ENCODE data around the gene APC.
A peak's percentile ranks its signal among the peaks of the same experiment; 100 is the strongest.

APC gene

GRCh38 chr5:112717506-112718082 lies 20.1 kb upstream of the APC start:
- DNase-seq, result no peak

DNA sequence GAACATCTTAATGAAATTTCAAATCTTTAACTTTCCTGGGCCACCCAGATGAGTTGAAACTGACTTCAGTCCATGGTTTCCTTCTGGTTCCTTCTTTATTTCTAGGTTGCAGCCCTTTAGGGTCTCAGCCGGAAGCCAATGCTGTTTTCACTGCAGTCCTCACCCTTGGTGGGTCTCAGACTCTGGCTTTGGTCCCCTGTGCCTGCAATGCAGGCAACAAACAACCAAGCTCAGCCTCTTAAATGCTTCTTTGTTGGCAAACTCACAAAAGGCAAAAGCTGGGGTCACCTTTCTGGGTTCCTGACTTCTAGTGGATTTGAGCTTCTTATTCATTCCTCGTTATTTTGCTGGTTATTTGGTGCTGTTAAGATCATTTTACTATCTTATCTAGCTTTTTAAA lies 19.3 kb upstream of the APC start:
- no peak for DNase-seq

GRCh38 chr5:112720576-112720975 lies 17.1 kb upstream of the APC start:
- no peak for DNase-seq

DNA sequence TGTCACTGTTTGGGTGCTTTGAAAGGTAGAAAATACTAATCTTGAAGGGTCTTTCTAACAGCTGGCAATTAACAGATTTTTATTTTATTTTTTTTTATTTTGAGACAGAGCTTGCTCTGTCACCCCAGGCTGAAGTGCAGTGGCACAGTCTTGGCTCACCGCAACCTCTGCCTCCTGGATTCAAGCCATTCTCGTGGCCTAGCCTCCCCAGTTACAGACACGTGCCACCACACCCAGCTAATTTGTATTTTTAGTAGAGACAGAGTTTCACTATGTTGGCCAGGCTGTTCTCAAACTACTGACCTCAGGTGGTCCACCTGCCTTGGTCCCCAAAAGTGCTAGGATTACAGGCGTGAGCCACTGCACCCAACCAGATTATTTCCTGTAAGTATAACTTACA lies 12.8 kb upstream of the APC start:
- DNase-seq, result no peak

- no peak for DNase-seq
Observed at GRCh38 chr5:112729630-112730029, 8.1 kb upstream of the APC start.

DNA sequence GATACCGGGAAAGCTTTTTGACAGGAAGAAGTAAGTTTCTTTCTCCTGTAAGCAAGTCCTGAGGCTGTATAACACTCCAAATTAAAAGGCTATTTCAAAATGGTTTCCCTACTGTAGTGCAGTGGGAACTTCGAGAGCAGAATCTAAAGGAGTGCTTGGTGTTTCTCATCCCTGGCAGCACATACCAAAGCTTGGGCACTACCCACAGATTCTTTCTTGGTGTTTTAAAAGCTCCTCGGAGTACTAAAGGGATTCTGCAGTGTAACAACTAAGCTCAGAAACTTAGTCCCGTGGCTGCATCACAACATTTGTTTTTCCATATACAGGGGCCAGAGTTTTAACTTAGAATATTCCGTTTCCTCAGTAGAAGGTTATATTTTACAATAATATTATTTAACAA lies 5.6 kb upstream of the APC start:
- no peak for DNase-seq

DNA sequence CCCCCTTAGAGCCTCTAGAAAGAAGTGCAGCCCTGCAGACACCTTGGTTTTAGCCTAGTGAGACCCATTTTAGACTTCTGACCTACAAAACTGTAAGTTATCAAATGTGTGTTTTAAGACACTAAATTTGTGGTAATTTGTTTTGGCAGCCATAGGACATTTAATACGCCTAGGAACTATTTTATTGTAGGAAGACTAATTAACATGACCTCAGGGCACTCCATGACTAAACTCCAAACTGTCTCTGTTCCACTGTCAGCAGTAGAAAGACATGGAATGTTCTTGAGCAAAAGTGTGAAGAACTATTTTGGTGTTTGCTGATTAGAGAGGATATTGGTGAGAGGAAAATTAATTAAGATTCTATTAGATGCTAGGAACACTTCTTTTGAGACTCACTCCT lies 4.1 kb upstream of the APC start:
- no peak for DNase-seq

GRCh38 chr5:112734597-112734996 lies 3.1 kb upstream of the APC start:
- no peak for DNase-seq

DNA sequence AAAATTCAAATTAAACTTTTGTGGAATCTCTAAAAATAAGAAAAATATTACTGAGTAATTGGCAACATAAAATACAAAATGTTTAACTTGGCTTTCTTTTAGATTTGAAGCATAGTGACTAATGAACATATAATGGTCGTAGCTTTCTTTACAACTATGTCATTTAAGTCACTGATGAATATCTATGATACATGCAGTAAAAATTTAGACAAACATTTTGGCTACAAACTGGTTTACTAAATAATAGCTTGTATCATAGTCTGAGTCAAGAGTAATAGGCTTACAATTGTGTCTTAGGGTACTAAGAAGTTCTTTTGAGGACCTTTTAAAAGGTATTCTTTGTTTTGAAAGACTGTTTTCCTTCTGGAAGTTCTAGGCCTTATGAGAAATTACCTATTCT lies 2.0 kb upstream of the APC start:
- no peak for DNase-seq

GRCh38 chr5:112737070-112737462 lies 619 bp upstream of the APC start:
- DNase-seq, result no peak

GRCh38 chr5:112738191-112738560 lies 491 bp downstream of the APC start:
- DNase-seq, result no peak

GRCh38 chr5:112742424-112742823 lies 4.7 kb downstream of the APC start:
- DNase-seq, result no peak

DNA sequence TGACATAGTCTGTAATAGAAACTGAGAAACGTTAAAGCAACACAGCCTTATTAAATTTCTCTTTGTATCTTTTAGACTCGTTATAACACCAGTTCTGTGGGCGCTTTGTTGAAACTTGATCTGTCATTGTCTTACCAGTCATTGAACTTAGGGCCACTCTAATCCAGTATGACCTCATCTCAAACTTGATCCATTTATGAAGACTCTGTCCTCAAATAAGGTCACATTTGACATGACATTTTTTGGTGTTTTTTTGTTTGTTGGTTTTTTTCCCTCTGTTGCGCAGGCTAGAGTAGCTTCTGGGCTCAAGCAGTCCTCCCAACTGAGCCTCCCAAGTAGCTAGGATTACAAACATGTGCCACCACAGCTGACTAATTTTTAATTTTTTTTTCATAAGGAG lies 5.9 kb downstream of the APC start:
- DNase-seq, result no peak

- no peak for DNase-seq
Observed at GRCh38 chr5:112752335-112752734, 14.7 kb downstream of the APC start.

DNA sequence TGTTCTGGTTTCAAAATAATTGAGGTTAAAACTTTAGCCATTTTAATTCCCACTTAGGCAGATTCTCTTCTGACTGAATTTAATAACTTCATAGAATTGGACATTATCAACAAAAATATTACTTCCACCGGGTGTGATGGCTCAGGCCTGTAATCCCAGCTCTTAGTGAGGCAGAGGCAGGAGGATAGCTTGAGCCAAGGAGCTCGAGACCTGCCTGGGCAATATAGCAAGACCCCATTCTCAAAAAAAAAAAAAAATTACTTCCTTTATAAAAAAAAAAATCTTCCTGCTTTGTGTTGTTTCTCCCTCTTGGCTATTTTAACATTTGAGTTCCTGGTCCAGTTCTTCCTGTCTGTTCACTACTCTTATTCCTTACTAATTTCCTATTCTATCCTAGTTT lies 18.0 kb downstream of the APC start:
- no peak for DNase-seq

GRCh38 chr5:112757468-112758208 lies 20.0 kb downstream of the APC start:
- peak in 1 of 2 donors; percentile 72 for DNase-seq

DNA sequence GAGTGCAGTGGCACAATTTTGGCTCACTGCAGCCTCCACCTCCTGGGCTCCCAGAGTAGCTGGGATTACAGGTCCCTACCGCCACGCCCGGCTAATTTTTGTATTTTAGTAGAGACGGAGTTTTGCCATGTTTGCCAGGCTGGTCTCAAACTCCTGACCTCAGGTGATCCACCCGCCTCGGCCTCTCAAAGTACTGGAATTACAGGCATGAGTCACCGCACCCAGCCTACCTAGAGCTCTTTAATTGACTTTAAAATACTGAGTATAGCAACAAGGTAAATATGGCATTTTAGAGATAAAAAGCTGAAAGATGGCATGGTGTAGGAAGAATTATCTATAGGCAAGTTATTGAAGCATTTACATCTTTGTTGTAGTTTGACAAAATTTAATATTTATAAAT lies 21.0 kb downstream of the APC start:
- no peak for DNase-seq

- no peak for DNase-seq
Observed at GRCh38 chr5:112762113-112762810, 24.6 kb downstream of the APC start.

DNA sequence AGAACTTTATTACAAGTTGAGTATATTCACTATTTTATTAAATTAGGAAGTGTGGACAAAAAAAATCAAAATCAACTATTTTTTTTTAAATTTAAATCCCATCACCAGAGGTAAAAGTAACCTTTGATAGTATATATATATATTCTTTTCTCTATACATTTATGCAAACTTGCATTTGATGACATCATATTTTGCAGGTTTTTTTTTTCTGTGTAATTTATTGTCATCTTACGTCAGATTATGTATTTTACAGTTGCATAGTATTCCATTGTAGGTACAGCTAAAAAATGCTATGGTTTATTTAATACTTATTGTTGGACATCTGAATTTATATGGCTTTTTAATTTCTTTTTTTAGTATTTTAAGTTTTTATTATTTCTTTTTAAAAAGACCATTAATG lies 25.5 kb downstream of the APC start:
- no peak for DNase-seq

DNA sequence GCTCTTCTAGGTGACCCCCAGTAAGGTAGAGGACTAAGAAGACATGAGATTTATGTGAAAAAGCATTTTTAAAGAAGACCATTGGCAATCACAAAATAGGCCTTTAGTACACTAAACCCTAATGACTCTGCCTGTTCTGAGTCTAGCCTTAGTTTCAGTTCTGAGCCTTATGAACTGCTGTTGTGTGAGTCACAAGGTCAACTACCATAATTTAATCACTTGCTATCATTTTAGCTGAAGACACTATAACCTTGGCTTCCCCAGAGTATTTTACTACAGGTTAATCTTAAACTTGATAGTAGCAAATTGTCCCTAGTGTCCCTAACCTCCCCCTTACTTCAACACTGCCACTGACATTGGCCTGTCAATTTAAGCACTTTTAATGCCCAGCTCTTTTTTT lies 34.4 kb downstream of the APC start:
- no peak for DNase-seq

- DNase-seq, result no peak
Observed at GRCh38 chr5:112776301-112776856, 38.7 kb downstream of the APC start.

- no peak for DNase-seq
Observed at GRCh38 chr5:112779531-112779930, 41.8 kb downstream of the APC start.

DNA sequence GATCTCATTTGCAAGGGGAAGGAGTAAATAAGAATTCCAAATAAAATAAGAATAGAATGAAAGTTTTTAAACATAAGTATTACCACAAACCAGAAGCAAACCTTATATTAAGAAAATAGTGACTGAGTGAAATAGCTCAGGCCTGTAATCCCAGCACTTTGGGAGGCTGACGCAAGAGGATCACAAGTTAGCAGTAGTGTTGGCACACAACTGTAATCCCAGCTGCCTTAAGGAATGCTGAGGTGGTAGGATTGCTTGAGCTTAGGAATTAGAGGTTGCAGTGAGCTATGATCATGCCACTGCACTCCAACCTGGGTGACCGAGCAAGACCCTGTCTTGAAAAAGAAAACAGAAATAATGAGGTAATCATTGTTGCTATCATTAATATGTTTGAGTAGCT lies 47.0 kb downstream of the APC start:
- DNase-seq, result no peak

- DNase-seq, result no peak
Observed at GRCh38 chr5:112787261-112787660, 49.6 kb downstream of the APC start.

Data from CD4-positive, alpha-beta T cell treated with Interferon alpha-2 for 1 hour (primary cell).